GM19463 (cell line): Measurements from ENCODE around the gene UBFD1.
A peak's percentile ranks its signal among the peaks of the same experiment; 100 is the strongest.
"Not testable (repeated sequence)": the region's sequence is repeated elsewhere in the genome, so short reads cannot be mapped to it uniquely, and the experiment has no call there.

Experiments used
- ATAC-seq: cut with Tn5 transposase; IDR thresholded peaks from one replicate; pipeline ENCODE4 v1.9.1; 2021; ENCODE audit warnings: mild to moderate bottlenecking, moderate library complexity; ENCODE audit not compliant: unreplicated experiment

Gene UBFD1

DNA sequence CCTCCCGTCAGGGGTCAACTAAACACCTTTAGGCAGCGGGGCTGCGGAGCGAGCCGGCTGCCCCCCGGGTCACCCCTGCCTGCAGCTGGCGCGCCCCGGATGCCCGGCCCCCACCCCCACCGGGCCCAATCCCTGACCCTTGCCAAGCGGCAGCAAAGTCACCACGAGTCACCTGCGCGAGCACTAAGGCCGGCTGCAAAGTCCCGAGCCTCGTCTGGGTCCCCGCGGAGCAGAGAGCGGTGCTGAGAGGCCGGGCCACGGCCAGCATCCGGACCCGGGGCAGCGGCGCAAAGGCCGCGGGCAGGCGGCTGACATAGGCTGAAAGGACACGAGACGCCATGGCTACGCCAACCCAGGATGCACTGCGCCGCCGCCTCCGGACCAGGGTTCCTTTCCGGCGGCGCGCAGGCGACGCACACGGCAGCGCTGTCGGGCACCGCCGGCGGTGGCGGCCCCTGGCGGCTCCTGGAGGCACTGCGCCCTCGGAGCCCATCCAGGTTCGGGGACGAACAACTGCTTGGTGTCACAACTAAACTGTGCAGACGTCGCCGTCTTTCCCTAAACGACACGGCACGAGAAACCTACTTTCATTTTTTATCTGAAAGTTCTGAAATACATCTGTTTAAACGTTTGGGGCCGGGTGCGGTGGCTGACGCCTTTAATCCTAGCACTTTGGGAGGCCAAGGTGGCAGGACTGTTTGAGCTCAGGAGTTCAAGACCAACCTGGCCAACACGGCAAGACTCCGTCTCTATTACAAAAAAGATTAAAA, 38.6 kb downstream of the UBFD1 start, which contains the start of gene NDUFAB1:
NDUFAB1 (minus strand) TSS at position 366 of the 770 bp plus-strand sequence; CDS start at position 340, 26 bp downstream.
- peak; percentile 95 for ATAC-seq

DNA sequence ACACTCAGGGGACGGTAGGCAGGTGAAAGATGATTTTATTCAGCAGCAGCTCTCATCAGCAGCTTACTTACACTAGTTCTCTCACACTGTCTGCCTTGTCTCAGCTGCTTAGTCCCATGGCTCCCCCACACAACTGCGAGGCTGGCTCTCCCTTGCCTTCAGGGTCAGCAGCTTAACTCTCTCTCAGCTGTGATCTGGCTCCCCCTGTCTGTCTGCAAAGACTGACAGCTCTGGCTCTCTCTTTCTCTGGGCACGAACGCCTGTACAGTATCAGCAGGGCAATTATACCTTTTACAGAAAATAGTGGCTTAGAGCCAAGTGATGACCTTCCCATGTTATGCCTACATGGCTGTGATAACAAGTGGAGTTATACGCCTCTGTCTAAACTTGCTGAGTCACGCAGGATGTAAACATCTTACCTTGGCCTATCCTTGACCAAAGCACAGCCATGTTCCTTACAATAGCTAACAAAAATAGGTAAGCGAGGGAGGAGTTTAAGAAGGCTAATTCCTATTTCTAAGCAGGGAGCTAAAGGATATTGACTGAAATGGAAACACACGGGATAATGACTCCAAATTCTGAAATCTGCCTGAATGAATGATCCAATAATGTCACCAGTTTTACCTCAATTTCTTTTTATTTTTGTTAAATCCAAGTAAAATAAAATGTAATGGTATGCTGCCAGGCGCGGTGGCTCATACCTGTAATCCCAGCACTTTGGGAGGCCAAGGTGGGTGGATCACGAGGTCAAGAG, 39.7 kb downstream of the UBFD1 start:
- ATAC-seq = no peak

DNA sequence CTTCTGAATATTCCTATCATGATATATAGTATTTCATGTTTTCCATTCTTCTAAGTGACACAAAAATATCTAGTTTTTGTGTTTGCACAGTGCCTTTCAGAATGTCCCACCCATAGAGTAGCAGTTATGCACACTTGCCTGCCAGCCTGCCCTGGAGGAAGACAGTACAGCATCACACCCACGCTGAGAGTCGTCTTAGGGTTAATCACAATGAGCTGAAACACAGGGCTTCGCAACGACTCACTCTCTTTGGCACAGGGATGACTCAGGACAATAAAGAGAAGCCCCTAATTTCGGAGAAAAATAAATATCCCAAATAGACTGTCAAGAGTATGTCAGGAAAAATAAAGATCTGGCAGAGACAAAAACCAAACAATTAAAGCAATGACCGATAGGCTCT, 50.2 kb downstream of the UBFD1 start:
- no peak for ATAC-seq

DNA sequence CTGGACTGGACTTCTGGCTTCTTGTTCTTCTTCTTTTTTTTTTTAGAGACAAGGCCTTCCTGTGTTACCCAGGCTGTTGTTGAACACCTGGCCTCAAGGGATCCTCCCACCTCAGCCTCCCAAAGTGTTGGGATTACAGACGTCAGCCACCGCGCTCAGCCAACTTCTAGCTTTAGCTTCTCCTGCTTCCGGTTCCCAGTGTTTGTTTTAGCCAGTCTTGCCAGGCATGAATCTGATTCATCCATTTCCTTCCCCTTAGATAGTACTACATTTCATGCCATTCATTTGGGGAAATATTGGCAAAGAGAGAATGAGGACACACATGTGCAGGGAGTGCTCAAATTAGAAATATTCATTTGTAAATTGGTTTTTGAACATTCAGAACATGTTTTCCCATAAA, 50.7 kb downstream of the UBFD1 start:
- no peak for ATAC-seq

DNA sequence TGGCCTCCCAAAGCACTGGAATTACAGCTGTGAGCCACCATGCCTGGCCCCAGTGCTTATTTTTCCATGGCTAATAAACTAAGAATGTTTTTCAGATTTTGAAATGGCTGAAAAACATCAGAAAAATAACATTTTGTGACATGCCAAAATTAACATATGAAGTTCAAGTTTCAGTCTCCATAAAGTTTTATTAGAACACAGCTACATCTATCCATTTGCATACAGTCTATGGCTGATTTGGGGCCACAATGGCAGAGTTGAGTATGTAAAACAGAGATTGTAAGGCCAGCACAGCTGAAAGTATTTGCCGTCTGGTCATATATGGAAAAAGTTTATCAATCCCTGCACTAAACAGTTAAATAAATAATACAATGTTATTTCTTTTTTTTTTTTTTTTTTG, 52.4 kb downstream of the UBFD1 start:
- no peak for ATAC-seq

DNA sequence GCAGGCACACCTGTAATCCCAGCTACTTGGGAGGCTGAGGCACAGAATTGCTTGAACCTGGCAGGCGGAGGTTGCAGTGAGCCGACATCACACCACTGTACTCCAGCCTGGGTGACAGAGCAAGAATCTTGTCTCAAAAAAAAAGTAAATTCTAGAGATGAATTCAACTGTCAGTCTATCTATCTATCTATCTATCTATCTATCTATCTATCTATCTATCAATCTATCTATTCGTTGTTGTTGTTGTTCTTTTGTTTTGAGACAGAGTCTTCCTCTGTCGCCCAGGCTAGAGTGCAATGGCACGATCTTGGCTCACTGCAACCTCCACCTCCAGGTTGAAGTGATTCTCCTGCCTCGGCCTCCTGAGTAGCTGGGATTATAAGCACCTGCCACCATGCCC, 53.4 kb downstream of the UBFD1 start:
- not testable (repeated sequence) for ATAC-seq

DNA sequence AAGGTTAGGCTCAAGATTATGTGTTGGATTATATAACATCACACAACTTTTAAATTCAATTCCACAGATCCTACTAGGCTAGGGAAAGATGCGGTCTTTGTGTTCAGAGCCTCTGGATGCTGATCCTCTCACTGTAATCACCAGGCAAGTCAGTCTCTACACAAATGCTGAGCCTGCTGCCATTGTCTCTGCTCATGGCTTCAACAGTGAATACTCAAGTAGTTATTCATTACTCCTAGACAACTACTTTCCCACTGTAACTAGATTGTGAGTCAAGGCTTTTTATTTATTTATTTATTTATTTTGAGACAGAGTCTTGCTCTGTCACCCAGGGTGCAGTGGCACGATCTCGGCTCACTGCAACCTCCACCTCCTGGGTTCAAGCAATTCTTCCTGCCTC, 54.4 kb downstream of the UBFD1 start:
- ATAC-seq = no peak

DNA sequence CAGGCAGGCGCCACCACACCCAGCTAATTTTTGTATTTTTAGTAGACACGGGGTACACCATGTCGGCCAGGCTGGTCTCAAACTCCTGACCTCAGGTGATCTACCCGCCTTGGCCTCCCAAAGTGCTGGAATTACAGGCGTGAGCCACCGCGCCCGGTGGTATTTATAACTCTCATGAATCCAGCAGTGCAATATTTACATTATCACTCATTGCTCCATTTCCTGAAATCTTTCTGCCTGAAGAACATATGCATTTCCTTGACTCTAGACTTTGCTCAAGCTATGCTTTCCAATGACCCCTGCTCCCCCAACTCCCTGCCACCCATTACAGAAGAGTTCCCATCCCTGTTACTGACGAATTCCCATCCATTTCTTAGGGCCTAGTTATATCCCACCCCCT, 58.3 kb downstream of the UBFD1 start:
- ATAC-seq = no peak
